ENCODE data around the gene CLSTN1.

GRCh38 chr1:9746211-9746610, 77.6 kb downstream of the CLSTN1 start:
- TF ChIP-seq ZNF274 (IDR thresholded peaks at IDR 0.05; ENCODE audit: low read depth, low read length) (no peak), SUZ12 (IDR thresholded peaks at IDR 0.05; ENCODE audit: extremely low read depth, insufficient read depth, insufficient read length) (no peak)
